Lung (tissue), 12 donors: ENCODE measurements around the gene RETSAT. TPM values are rescaled to one million over a fixed set of nuclear protein-coding genes. Genes with fewer than 3 reads are reported as not detected.
"Not testable (repeated sequence)": the region's sequence is repeated elsewhere in the genome, so short reads cannot be mapped to it uniquely, and the experiment has no call there.

Experiments
- ATAC-seq: fragments of 200-7000 bp; cut with Tn5 transposase; one replicate; pipeline ENCODE4 v1.9.1; 2020; ENCODE audit warnings: moderate number of reproducible peaks; ENCODE audit not compliant: insufficient read depth, low FRiP score
- DNase-seq, 3 donors: peaks; one replicate each; pipeline ENCODE4 v3.0.0-alpha.2; 2013 to 2017
- H3K27ac ChIP-seq, 2 donors: one replicate each; pipeline ENCODE4 v1.5.1; 2013; ENCODE audit warnings: mild to moderate bottlenecking in 2 of 2, moderate library complexity in 2 of 2, control low read depth in 1 of 2, inconsistent platforms in 1 of 2, low read depth in 1 of 2, low read length in 1 of 2
- H3K27me3 ChIP-seq, 3 donors: one replicate each; pipeline ENCODE4 v1.5.1; 2013; ENCODE audit warnings: low read length in 2 of 3; ENCODE audit not compliant: control insufficient read depth in 3 of 3, insufficient read depth in 3 of 3
- H3K36me3 ChIP-seq, 4 donors: one replicate each; pipeline ENCODE4 v1.5.1; 2013; ENCODE audit warnings: low read length in 4 of 4, mild to moderate bottlenecking in 1 of 4, moderate library complexity in 1 of 4; ENCODE audit not compliant: control insufficient read depth in 4 of 4, insufficient read depth in 4 of 4
- H3K4me1 ChIP-seq, 5 donors: one replicate each; pipeline ENCODE4 v1.5.1; 2013; ENCODE audit warnings: low read length in 5 of 5, mild to moderate bottlenecking in 2 of 5, moderate library complexity in 1 of 5; ENCODE audit not compliant: control insufficient read depth in 5 of 5, insufficient read depth in 5 of 5
- H3K4me3 ChIP-seq: one replicate; pipeline ENCODE4 v1.5.1; 2013; ENCODE audit warnings: mild to moderate bottlenecking, control low read depth, moderate library complexity
- H3K9ac ChIP-seq, 2 donors: one replicate each; pipeline ENCODE4 v1.5.1; 2013; ENCODE audit warnings: low read length in 2 of 2, control low read depth in 1 of 2; ENCODE audit not compliant: insufficient read depth in 1 of 2
- H3K9me3 ChIP-seq, 4 donors: one replicate each; pipeline ENCODE4 v1.5.1; 2013; ENCODE audit warnings: low read length in 3 of 4, mild to moderate bottlenecking in 1 of 4, moderate library complexity in 1 of 4; ENCODE audit not compliant: control insufficient read depth in 4 of 4, insufficient read depth in 3 of 4
- WGBS, 2 donors: extraction: QIAGEN DNeasy Blood & Tissue Kit; methylation state at CpG; one replicate each; pipeline ENCODE4 v1.1.7; 2013; 5-methylcytosine and 5-hydroxymethylcytosine counted together
- polyA plus RNA-seq, 2 donors: library from polyadenylated mRNA; stranded (reverse); fragments of 200-250 nt; gene quantifications; one replicate each; pipeline ENCODE4 v1.2.1, GENCODE V29; 2013
- total RNA-seq, 2 donors: library from RNA; depleted of rRNA in 1 of 2; stranded (reverse); fragments of >200 nt in 1 of 2; gene quantifications; one replicate each; pipeline ENCODE4 v1.2.1, GENCODE V29; 2014 to 2021
- TF ChIP-seq, protein P1 (sequence below): IDR thresholded peaks from 2 replicates; pipeline ENCODE4 v1.5.1; 2012; ENCODE audit warnings: mild to moderate bottlenecking; ENCODE audit errors: control extremely low read depth, extremely low read depth
- donor health status: control.
- donor health status: control.
- donor health status: Bipolar disorder and iron deficiency.
- donor health status: healthy.
- donor health status: DM: yes; HTN: yes; CAD: no.

Gene RETSAT
- total and polyA plus RNA-seq, 4 donors = 19.6 to 55.4 (median 24.8) TPM

DNA sequence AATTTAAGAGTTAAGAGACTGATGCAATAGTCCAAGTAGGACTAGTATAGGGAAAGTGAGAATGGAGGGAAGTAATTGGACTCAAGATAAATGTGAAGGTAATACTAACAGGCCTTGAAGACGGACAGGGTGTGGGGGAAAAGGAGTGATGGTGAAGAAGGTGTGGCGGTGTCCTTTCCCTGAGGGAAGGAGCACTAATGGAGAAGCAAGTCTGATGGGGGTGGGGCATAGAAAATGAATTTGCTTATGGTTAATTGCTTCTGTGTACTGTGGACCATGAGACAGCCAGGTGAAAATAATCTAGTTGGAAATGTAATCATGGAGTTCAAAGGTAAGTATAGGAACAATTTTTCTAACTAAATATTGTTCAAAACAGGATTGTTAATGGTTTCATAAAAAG lies 19.4 kb downstream of the RETSAT start:
- Histone ChIP-seq H3K27ac (no peak overlapping the region), H3K9ac (no peak overlapping the region), H3K36me3 (no peaks in the 10 kb centered on the region), H3K4me3 (no peak overlapping the region), H3K9me3 (no peaks in the 10 kb centered on the region), H3K4me1 (no peaks in the 10 kb centered on the region), H3K27me3 (no peaks in the 10 kb centered on the region)
- 45 to 50% methylated on average over 2 of the region's 2 CpGs for WGBS, 2 donors
- TF ChIP-seq, protein P1, sequence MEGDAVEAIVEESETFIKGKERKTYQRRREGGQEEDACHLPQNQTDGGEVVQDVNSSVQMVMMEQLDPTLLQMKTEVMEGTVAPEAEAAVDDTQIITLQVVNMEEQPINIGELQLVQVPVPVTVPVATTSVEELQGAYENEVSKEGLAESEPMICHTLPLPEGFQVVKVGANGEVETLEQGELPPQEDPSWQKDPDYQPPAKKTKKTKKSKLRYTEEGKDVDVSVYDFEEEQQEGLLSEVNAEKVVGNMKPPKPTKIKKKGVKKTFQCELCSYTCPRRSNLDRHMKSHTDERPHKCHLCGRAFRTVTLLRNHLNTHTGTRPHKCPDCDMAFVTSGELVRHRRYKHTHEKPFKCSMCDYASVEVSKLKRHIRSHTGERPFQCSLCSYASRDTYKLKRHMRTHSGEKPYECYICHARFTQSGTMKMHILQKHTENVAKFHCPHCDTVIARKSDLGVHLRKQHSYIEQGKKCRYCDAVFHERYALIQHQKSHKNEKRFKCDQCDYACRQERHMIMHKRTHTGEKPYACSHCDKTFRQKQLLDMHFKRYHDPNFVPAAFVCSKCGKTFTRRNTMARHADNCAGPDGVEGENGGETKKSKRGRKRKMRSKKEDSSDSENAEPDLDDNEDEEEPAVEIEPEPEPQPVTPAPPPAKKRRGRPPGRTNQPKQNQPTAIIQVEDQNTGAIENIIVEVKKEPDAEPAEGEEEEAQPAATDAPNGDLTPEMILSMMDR = no peak
- ATAC-seq (no peak), DNase-seq (no peak)

DNA sequence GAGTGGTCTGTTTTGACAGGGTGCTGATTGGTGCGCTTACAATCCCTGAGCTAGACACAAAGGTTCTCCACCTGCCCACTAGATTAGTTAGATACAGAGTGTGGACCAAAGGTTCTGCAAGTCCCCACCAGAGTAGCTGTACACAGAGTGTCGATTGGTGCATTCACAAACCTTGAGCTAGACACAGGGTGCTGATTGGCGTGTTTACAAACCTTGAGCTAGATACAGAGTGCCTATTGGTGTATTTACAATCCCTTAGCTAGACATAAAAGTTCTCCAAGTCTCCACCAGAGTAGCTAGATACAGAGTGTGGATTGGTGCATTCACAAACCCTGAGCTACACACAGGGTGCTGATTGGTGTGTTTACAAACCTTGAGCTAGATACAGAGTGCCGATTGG lies 20.5 kb downstream of the RETSAT start:
- ATAC-seq = not testable (repeated sequence)

DNA sequence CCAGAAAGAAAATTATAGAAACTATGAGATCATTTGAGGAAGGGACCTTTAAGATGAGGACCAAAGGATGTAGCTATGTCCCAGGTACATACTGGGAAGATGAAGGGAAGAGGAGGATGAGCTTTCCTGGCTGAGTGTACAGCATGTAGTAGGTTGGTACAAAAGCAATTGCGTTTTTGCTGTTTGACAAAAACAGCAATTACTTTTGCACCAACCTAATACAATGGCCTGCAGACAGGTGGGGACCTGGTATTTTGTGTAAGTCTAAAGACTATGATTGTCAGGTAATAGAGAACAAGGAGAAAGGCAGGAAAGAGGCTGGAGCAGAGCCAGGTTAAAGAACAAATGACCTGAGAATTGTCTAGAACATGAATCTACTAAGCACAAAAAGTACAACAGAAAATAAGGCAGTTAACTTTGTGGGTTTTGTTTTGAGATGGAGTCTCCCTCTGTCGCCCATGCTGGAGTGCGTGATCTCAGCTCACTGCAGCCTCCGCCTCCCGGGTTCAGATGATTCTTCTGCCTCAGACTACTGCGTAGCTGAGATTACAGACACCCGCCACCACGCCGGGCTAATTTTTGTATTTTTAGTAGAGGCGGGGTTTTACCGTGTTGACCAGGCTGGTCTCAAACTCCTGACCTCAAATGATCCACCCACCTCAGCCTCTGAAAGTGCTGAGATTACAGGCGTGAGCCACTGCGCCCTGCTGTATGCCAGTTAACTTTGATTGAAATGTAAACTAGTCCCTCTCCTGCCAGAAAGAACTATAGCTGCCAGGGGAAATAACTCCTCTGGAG lies 23.3 kb downstream of the RETSAT start:
- no peak overlapping the region for H3K4me3 ChIP-seq
- H3K4me1 ChIP-seq = peaks cover 0 to 24% (median 4%) of the 10 kb centered on the region in 5 donors
- ATAC-seq = no peak
- no peaks in the 10 kb centered on the region for H3K9me3 ChIP-seq
- H3K9ac ChIP-seq = no peak overlapping the region
- peaks cover 0 to 9% (median 1%) of the 10 kb centered on the region in 4 donors for H3K36me3 ChIP-seq
- no peak for DNase-seq
- no peak overlapping the region for H3K27ac ChIP-seq
- TF ChIP-seq, protein P1 = no peak
- 87 to 92% methylated on average over 13 of the region's 13 CpGs for WGBS, 2 donors
- H3K27me3 ChIP-seq = no peaks in the 10 kb centered on the region

More for the DNA sequence above, 20.5 kb downstream of the RETSAT start:
- WGBS, 2 donors = 96 to 99% methylated on average over 4 of the region's 4 CpGs
- not testable (repeated sequence) for H3K27me3 ChIP-seq, DNase-seq, H3K4me3 ChIP-seq, H3K27ac ChIP-seq, H3K36me3 ChIP-seq, H3K9ac ChIP-seq, H3K9me3 ChIP-seq, H3K4me1 ChIP-seq

DNA sequence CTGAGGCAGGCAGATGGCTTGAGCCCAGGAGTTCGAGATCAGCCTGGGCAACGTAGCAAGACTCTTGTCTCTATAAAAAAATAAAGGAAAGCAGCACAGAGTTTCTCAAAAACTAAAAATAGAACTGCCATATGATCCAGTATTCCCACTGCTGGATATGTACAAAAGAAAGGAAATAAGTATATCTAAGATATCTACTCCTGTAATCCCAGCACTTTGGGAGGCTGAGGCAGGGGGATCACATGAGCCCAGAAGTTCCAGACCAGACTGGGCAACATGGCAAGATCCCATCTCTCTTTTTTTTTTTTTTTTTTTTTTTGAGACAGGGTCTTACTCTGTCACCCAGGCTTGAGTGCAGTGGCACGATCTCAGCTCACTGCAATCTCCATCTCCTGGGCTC lies 24.6 kb downstream of the RETSAT start:
- WGBS, 2 donors = 83 to 95% methylated on average over 3 of the region's 3 CpGs
- not testable (repeated sequence) for H3K4me3 ChIP-seq, H3K27ac ChIP-seq, H3K27me3 ChIP-seq, H3K36me3 ChIP-seq, DNase-seq, H3K9ac ChIP-seq, ATAC-seq, H3K9me3 ChIP-seq
- H3K4me1 ChIP-seq = peaks cover 0 to 35% (median 9%) of the 10 kb centered on the region in 5 donors
